Mesothelial cell of epicardium (in vitro differentiated cells): ENCODE data around the gene GLB1L2. TPM values are rescaled to one million over a fixed set of nuclear protein-coding genes. Genes with fewer than 3 reads are reported as not detected.

ENCODE experiments used
- DNase-seq, 2 experiments: peaks; one replicate each; pipeline ENCODE4 v3.0.0; 2021; ENCODE audit warnings: low spot score in 2 of 2; ENCODE audit not compliant: unreplicated experiment in 2 of 2
- H3K27ac Mint-ChIP-seq: 2 replicates; pipeline ENCODE4 v1.8.0; 2021; ENCODE audit warnings: mixed read lengths
- H3K27me3 Mint-ChIP-seq: 2 replicates; pipeline ENCODE4 v1.8.0; 2021; ENCODE audit warnings: low read depth, mixed read lengths
- H3K36me3 Mint-ChIP-seq: 2 replicates; pipeline ENCODE4 v1.8.0; 2021; ENCODE audit warnings: mixed read lengths
- H3K4me1 Mint-ChIP-seq: 2 replicates; pipeline ENCODE4 v1.8.0; 2021; ENCODE audit warnings: mixed read lengths
- H3K4me3 Mint-ChIP-seq: 2 replicates; pipeline ENCODE4 v1.8.0; 2021; ENCODE audit warnings: mild to moderate bottlenecking, moderate library complexity, mixed read lengths
- H3K9me3 Mint-ChIP-seq: 2 replicates; pipeline ENCODE4 v1.8.0; 2021; ENCODE audit warnings: mixed read lengths
- total RNA-seq: library from RNA; stranded (reverse); gene quantifications from 3 replicates; pipeline ENCODE4 v1.2.1, GENCODE V29; 2021
- TF ChIP-seq, protein P1 (sequence below): fragments of 200-600 bp; sonication (generic); IDR thresholded peaks from one replicate; pipeline ENCODE4 v1.5.0; 2021; ENCODE audit warnings: antibody characterized with exemption; ENCODE audit not compliant: unreplicated experiment

GLB1L2 gene
- total RNA-seq, 1 donor from 2014 or later = 9.5 TPM

DNA sequence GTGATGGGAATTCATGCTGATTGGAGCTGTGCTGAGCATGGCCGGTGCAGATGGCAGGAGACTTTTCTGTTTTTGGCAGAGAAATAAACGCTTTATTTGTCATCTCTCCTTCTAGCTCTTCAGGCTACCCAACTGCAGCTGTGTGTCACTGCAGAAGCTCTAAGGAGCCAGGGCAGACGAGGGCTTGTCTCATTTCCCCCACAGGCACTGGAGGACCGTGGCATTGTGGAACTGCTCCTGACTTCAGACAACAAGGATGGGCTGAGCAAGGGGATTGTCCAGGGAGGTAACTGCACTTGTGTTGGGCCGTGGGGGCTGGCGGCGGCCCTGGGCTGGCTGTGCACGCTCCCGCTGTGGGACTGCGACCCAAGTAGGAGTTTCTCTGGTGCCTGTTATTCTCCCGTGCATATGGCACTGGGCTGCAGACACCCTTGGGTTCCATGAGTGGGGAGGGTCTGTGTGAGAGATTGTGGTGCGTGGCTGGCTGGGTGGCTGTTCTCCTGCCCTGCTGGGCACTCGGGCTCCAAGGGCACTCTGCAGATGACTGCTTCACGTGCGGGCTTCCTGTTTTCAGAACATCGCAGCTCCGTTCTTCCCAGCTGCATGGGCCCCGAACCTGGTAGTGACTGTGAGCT is 27.2 kb downstream of the GLB1L2 start:
- peaks cover under 1% of the 10 kb centered on the region for H3K36me3 Mint-ChIP-seq
- TF ChIP-seq, protein P1, sequence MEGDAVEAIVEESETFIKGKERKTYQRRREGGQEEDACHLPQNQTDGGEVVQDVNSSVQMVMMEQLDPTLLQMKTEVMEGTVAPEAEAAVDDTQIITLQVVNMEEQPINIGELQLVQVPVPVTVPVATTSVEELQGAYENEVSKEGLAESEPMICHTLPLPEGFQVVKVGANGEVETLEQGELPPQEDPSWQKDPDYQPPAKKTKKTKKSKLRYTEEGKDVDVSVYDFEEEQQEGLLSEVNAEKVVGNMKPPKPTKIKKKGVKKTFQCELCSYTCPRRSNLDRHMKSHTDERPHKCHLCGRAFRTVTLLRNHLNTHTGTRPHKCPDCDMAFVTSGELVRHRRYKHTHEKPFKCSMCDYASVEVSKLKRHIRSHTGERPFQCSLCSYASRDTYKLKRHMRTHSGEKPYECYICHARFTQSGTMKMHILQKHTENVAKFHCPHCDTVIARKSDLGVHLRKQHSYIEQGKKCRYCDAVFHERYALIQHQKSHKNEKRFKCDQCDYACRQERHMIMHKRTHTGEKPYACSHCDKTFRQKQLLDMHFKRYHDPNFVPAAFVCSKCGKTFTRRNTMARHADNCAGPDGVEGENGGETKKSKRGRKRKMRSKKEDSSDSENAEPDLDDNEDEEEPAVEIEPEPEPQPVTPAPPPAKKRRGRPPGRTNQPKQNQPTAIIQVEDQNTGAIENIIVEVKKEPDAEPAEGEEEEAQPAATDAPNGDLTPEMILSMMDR = no peak
- H3K27ac Mint-ChIP-seq = no peak overlapping the region
- no peak for DNase-seq
- peaks cover 11% of the 10 kb centered on the region for H3K4me1 Mint-ChIP-seq
- H3K4me3 Mint-ChIP-seq = no peak overlapping the region
- peaks cover 6% of the 10 kb centered on the region for H3K9me3 Mint-ChIP-seq
- peaks cover 3% of the 10 kb centered on the region for H3K27me3 Mint-ChIP-seq

- no peaks in the 10 kb centered on the region for H3K36me3 Mint-ChIP-seq
- TF ChIP-seq, protein P1 = no peak
- peaks cover 3% of the 10 kb centered on the region for H3K27me3 Mint-ChIP-seq
- no peak overlapping the region for H3K4me3 Mint-ChIP-seq
- no peak overlapping the region for H3K27ac Mint-ChIP-seq
- peaks cover 11% of the 10 kb centered on the region for H3K4me1 Mint-ChIP-seq
- no peak for DNase-seq
- H3K9me3 Mint-ChIP-seq = peaks cover 5% of the 10 kb centered on the region
Measured at GRCh38 chr11:134359646-134360045, 27.9 kb downstream of the GLB1L2 start.

- TF ChIP-seq, protein P1 = peak; percentile 82
- H3K27ac Mint-ChIP-seq = no peak overlapping the region
- peaks cover 3% of the 10 kb centered on the region for H3K27me3 Mint-ChIP-seq
- peak; percentile 79 to 97 for DNase-seq
- no peaks in the 10 kb centered on the region for H3K9me3 Mint-ChIP-seq
- no peak overlapping the region for H3K4me3 Mint-ChIP-seq
- H3K36me3 Mint-ChIP-seq = no peaks in the 10 kb centered on the region
- H3K4me1 Mint-ChIP-seq = peaks cover 6% of the 10 kb centered on the region
Measured at GRCh38 chr11:134360050-134360835, 28.5 kb downstream of the GLB1L2 start.

DNA sequence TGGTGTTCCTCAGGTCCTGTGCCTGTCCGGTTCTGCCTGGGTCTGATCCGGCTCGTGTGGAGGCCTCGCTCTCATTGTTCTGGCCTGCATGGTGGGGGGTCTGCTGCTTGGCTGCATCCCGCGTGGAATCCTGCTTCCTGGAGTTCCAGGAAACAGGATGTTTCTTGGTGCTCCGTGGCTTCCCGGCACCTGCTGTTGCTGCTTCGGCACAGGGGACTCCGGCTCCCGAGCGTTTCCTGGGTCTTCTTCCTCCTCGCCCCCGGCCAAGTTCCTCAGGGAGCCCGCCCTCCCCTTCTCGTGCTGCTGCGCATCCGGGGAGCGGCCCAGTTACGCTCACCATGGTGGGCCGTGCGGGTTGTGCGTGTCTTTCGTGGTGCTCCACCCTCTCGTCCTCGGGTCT is 29.9 kb downstream of the GLB1L2 start:
- TF ChIP-seq, protein P1 = no peak
- Mint-ChIP-seq H3K9me3 (no peaks in the 10 kb centered on the region), H3K4me1 (peaks cover 2% of the 10 kb centered on the region), H3K27me3 (peaks cover 3% of the 10 kb centered on the region), H3K4me3 (no peak overlapping the region), H3K36me3 (no peaks in the 10 kb centered on the region), H3K27ac (no peak overlapping the region)
- DNase-seq = no peak

DNA sequence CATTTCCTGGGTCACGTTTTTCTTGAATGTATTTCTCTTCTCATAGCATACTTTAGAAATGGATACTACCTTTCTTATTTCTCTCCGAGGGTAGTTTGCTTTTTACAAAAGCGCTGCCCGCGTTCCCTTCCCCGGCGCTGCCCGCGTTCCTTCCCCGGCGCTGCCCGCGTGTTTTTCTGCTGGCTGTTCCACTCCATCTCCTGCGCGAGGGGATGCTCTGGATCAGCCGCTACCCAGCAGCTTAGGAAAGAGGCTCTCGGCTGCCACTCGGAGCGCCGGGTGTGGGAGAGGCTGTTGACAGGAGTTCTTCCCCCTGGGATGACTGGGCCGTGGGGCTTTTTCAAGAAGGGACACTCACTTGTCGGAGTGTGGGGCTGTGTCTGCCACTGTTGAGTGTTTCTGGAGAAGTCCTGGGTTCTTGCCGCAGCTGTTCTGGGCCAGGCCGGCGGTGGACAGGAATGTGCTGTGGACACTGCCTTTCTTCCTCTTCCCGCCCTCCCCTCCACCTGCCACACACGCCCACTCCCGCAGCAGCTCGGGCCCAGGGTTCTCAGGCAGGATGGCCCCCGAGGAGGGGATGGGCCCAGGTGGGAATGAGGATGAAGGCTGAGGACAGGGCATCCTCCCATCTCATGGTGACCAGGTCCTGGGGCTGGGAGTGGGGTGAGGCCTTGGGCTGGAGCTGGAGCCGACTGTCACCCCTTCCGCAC is 30.6 kb downstream of the GLB1L2 start:
- TF ChIP-seq, protein P1 = no peak
- no peak for DNase-seq

More for the DNA sequence above, 30.6 kb downstream of the GLB1L2 start:
- peaks cover 3% of the 10 kb centered on the region for H3K27me3 Mint-ChIP-seq
- H3K4me1 Mint-ChIP-seq = peaks cover 2% of the 10 kb centered on the region
- H3K36me3 Mint-ChIP-seq = no peaks in the 10 kb centered on the region
- no peak overlapping the region for H3K4me3 Mint-ChIP-seq
- H3K27ac Mint-ChIP-seq = no peak overlapping the region
- no peaks in the 10 kb centered on the region for H3K9me3 Mint-ChIP-seq
